Measurements from ENCODE around the gene HOXB2. TPM values are rescaled to one million over a fixed set of nuclear protein-coding genes. Genes with fewer than 3 reads are reported as not detected.
A peak's percentile ranks its signal among the peaks of the same experiment; 100 is the strongest.

HOXB2 gene
- total RNA-seq, 1 donor from 2014 or later = 46.6 TPM

DNA sequence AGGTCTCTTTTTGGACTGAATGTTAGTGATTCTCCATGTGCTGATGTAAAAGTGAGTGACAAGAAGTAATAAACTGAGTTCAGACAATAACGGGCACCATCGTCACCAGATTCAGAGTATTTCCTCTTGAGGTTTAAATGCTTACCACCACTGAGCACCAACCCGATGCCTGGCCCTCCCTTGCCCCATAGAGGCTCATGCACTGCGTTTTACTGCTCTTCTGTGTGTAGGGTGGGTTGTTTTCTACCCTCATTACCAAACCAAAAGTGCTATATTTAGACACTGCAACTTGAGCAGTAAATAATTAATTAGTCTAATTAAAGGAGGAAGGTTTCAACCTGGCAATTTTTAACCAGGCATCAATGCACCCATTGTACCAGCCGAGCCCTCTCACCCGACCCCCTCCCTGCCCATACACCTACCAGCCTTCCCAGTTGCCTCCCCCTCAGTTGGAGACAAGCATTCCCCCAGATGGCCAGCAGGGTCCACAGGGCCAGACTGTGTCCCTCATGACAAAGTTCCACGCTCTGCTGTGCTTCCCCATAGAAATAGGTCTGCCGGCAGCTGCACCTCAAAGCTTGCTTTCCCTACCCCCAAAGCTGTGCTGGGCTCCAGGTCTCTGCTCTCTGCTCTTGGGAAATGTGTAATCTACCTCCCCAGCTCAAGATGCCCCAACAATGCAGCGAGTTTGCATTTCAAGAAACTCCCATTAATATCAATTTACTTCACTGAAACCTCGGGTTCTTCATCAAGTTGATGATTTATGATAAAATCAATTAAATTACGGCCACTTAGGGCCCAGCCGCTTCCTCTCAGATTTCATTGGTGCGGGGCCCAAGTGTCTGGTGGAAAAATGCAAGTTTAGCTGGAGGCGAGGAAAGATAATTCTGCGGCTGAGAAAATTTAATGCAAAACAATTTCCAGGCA, 17.2 kb upstream of the HOXB2 start:
- no peaks in the 10 kb centered on the region for H3K9me3 Mint-ChIP-seq
- DNase-seq (ENCODE audit: low spot score in 2 of 2, unreplicated experiment in 2 of 2) = no peak
- peaks cover 4% of the 10 kb centered on the region for H3K36me3 Mint-ChIP-seq
- H3K4me1 Mint-ChIP-seq = peaks cover 65% of the 10 kb centered on the region
- TF ChIP-seq, protein P1, sequence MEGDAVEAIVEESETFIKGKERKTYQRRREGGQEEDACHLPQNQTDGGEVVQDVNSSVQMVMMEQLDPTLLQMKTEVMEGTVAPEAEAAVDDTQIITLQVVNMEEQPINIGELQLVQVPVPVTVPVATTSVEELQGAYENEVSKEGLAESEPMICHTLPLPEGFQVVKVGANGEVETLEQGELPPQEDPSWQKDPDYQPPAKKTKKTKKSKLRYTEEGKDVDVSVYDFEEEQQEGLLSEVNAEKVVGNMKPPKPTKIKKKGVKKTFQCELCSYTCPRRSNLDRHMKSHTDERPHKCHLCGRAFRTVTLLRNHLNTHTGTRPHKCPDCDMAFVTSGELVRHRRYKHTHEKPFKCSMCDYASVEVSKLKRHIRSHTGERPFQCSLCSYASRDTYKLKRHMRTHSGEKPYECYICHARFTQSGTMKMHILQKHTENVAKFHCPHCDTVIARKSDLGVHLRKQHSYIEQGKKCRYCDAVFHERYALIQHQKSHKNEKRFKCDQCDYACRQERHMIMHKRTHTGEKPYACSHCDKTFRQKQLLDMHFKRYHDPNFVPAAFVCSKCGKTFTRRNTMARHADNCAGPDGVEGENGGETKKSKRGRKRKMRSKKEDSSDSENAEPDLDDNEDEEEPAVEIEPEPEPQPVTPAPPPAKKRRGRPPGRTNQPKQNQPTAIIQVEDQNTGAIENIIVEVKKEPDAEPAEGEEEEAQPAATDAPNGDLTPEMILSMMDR (IDR thresholded peaks at IDR 0.05; ENCODE audit: unreplicated experiment) = no peak
- H3K27me3 Mint-ChIP-seq (ENCODE audit: low read depth) = no peaks in the 10 kb centered on the region
- H3K27ac Mint-ChIP-seq = peak overlapping the region; percentile 98
- peak overlapping the region; percentile 66 for H3K4me3 Mint-ChIP-seq

DNA sequence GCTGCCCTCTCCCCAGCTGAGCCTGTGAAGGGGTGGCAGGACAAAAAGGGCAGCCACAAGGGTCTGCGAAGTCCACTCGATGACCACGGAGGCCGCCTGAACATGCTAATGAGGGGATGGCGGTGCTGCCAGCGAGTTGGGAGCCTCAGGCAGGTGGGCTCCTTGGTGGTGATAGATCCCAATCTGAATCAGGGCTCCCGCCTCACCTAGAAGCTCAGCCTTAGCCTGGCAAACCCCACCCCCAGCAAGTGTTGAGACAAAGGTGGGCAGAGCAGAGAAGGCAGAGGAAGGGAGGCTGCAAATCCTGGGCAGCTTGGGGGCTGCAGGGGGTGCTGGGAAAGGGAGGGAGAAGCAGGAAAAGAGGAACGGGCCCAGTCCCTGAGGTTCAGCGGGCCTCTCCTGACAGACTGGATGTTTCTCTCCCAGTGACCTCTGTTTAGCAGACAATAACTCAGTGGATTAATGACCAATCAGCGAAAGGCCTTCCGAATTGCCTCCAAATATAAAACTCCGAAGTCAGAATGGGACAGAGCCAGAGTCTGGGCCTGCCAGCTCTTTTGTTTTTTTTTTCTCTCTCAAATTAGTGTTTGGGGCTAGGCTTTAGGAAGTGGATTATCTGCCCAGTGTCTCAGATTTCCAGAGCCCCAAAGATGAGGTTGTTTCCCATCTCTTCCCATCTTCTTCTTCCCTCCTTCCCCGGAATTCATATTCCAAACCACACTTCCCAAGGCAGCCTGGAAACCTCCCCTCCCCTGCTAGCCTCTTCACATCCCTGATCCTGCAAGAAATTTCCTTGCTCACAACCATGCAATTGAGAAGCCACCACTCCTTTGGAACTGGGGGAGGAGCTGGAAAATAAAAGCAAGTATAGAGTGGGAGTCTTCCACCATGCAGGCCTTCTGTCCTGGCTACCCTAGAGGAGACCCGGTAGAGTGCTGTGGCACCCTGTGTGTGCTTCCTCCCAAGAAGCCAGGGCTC, 15.2 kb upstream of the HOXB2 start:
- peaks cover 83% of the 10 kb centered on the region for H3K4me1 Mint-ChIP-seq
- H3K9me3 Mint-ChIP-seq = no peaks in the 10 kb centered on the region
- peaks cover 4% of the 10 kb centered on the region for H3K36me3 Mint-ChIP-seq
- TF ChIP-seq, protein P1 (IDR thresholded peaks at IDR 0.05; ENCODE audit: unreplicated experiment) = no peak
- peaks cover under 1% of the 10 kb centered on the region for H3K27me3 Mint-ChIP-seq (ENCODE audit: low read depth)
- DNase-seq (ENCODE audit: low spot score in 2 of 2, unreplicated experiment in 2 of 2) = no peak
- H3K4me3 Mint-ChIP-seq = peak overlapping the region; percentile 61
- H3K27ac Mint-ChIP-seq = peak overlapping the region; percentile 99

DNA sequence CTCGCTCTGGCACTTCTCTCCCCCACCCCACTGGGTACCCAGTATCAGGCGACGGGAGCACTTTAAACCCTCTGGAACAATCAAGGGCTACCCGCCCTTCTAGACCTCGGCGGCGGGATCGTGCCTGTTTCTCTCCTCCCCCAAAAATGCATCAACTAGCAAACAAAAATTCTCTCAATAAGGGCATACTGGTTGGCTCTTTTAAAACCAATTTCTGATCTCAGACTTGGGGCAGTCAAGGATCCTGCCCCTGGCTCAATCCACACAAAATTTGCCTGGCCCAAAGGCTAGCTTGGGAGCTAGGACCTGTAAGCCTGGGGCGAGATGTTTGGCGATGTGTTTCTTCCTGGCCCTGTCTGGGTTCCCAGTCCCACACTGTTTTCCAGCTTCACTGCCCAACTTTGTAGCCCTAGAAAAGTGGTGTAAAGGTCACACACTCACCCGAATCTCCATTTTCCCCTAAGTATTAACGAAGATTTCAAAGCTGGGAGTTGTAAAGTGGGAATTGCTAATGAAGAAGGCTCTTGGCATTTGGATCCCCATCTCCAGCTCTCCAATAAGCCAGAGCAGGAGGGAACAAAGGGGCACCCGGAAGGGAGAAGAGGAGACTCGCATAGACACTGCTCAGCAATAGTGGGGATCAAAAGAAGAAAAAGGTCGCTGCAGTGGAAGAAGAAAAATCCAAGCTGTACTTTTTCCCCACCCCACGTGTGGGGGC, 14.4 kb upstream of the HOXB2 start:
- Mint-ChIP-seq H3K4me3 (peak overlapping the region; percentile 61), H3K27me3 (ENCODE audit: low read depth) (peaks cover 4% of the 10 kb centered on the region), H3K27ac (peak overlapping the region; percentile 99), H3K36me3 (peaks cover 8% of the 10 kb centered on the region), H3K9me3 (no peaks in the 10 kb centered on the region), H3K4me1 (peaks cover 91% of the 10 kb centered on the region)
- DNase-seq (ENCODE audit: low spot score in 2 of 2, unreplicated experiment in 2 of 2) = no peak
- TF ChIP-seq, protein P1 (IDR thresholded peaks at IDR 0.05; ENCODE audit: unreplicated experiment) = no peak

DNA sequence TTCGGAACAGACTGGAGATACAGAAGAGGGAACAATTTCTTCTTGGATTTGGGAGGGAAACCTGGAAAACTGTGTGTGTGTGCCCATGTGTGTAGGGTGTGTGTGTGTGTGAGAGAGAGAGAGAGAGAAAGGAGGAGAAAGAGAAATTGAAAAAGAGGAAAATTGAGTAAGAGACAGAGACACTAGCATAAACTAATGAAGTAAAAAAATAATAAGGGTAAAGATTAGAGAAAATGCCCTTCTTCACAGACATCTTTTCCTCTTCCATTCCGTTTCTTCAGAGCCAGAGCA, 13.9 kb upstream of the HOXB2 start:
- peaks cover 4% of the 10 kb centered on the region for H3K27me3 Mint-ChIP-seq (ENCODE audit: low read depth)
- H3K4me1 Mint-ChIP-seq = peaks cover 95% of the 10 kb centered on the region
- peaks cover 8% of the 10 kb centered on the region for H3K36me3 Mint-ChIP-seq
- DNase-seq (ENCODE audit: low spot score in 2 of 2, unreplicated experiment in 2 of 2) = no peak
- no peaks in the 10 kb centered on the region for H3K9me3 Mint-ChIP-seq
- peak overlapping the region; percentile 99 for H3K27ac Mint-ChIP-seq
- TF ChIP-seq, protein P1 (IDR thresholded peaks at IDR 0.05; ENCODE audit: unreplicated experiment) = no peak
- peak overlapping the region; percentile 61 for H3K4me3 Mint-ChIP-seq

Data from mesothelial cell of epicardium (in vitro differentiated cells).